ENCODE measurements around the gene PRKCH. TPM values are rescaled to one million over a fixed set of nuclear protein-coding genes. Genes with fewer than 3 reads are reported as not detected.

PRKCH gene
- total and polyA plus RNA-seq, 2 experiments from 2014 or later: 7.1 to 11.2 TPM

GRCh38 chr14:61501714-61502458, 180.5 kb downstream of the PRKCH start:
- no peak overlapping the region for H3K27ac ChIP-seq
- H3K9me3 ChIP-seq (ENCODE audit: low read depth): no peaks in the 10 kb centered on the region
- no peaks in the 10 kb centered on the region for H3K27me3 ChIP-seq
- no peak overlapping the region for H3K4me3 ChIP-seq
- H3K4me1 ChIP-seq (ENCODE audit: insufficient read depth): no peaks in the 10 kb centered on the region
- no peaks in the 10 kb centered on the region for H3K36me3 ChIP-seq (replicated peaks; ENCODE audit: insufficient read depth, low read depth)
- H2AFZ ChIP-seq: no peak overlapping the region
- H3K9me2 ChIP-seq (replicated peaks; ENCODE audit: insufficient read depth): no peaks in the 10 kb centered on the region
- H4K20me1 ChIP-seq (ENCODE audit: insufficient read depth, poor library complexity, severe bottlenecking): no peaks in the 10 kb centered on the region
- no peak for DNase-seq (ENCODE audit: low spot score)
- TF ChIP-seq CTCF (IDR thresholded peaks at IDR 0.05; ENCODE audit: poor library complexity) (no peak), EZH2phosphoT487 (IDR thresholded peaks at IDR 0.05; ENCODE audit: low read depth, severe bottlenecking, unreplicated experiment) (no peak), EZH2 (IDR thresholded peaks at IDR 0.05; ENCODE audit: borderline replicate concordance) (no peak)
- H3K4me2 ChIP-seq: no peak overlapping the region
- H3K79me2 ChIP-seq: no peaks in the 10 kb centered on the region
- WGBS (ENCODE audit: low lambda C conversion rate, missing lambda C conversion rate): 91% methylated on average over 5 of the region's 6 CpGs

GRCh38 chr14:61502459-61503093, 181.2 kb downstream of the PRKCH start:
- Histone ChIP-seq H3K79me2 (no peaks in the 10 kb centered on the region), H4K20me1 (ENCODE audit: insufficient read depth, poor library complexity, severe bottlenecking) (no peaks in the 10 kb centered on the region), H3K4me2 (peak overlapping the region; percentile 10), H3K4me3 (no peak overlapping the region), H3K9me2 (replicated peaks; ENCODE audit: insufficient read depth) (no peaks in the 10 kb centered on the region), H3K27ac (peak overlapping the region; percentile 47), H3K4me1 (ENCODE audit: insufficient read depth) (no peaks in the 10 kb centered on the region), H3K36me3 (replicated peaks; ENCODE audit: insufficient read depth, low read depth) (no peaks in the 10 kb centered on the region), H3K27me3 (no peaks in the 10 kb centered on the region), H2AFZ (no peak overlapping the region), H3K9me3 (ENCODE audit: low read depth) (no peaks in the 10 kb centered on the region)
- no peak for TF ChIP-seq EZH2 (IDR thresholded peaks at IDR 0.05; ENCODE audit: borderline replicate concordance)
- no peak for TF ChIP-seq EZH2phosphoT487 (IDR thresholded peaks at IDR 0.05; ENCODE audit: low read depth, severe bottlenecking, unreplicated experiment)
- TF ChIP-seq CTCF (IDR thresholded peaks at IDR 0.05; ENCODE audit: poor library complexity): no peak
- 42% methylated on average over 7 of the region's 7 CpGs for WGBS (ENCODE audit: low lambda C conversion rate, missing lambda C conversion rate)
- no peak for DNase-seq (ENCODE audit: low spot score)

- Histone ChIP-seq H3K36me3 (replicated peaks; ENCODE audit: insufficient read depth, low read depth) (no peaks in the 10 kb centered on the region), H2AFZ (no peak overlapping the region), H3K4me2 (no peak overlapping the region), H3K27ac (peak overlapping the region; percentile 47), H3K4me3 (no peak overlapping the region), H3K9me2 (replicated peaks; ENCODE audit: insufficient read depth) (no peaks in the 10 kb centered on the region), H4K20me1 (ENCODE audit: insufficient read depth, poor library complexity, severe bottlenecking) (no peaks in the 10 kb centered on the region), H3K4me1 (ENCODE audit: insufficient read depth) (no peaks in the 10 kb centered on the region), H3K9me3 (ENCODE audit: low read depth) (no peaks in the 10 kb centered on the region), H3K79me2 (no peaks in the 10 kb centered on the region), H3K27me3 (no peaks in the 10 kb centered on the region)
- DNase-seq (ENCODE audit: low spot score): no peak
- 89% methylated on average over 7 of the region's 7 CpGs for WGBS (ENCODE audit: low lambda C conversion rate, missing lambda C conversion rate)
- TF ChIP-seq EZH2 (IDR thresholded peaks at IDR 0.05; ENCODE audit: borderline replicate concordance): no peak
- TF ChIP-seq CTCF (IDR thresholded peaks at IDR 0.05; ENCODE audit: poor library complexity): no peak
- no peak for TF ChIP-seq EZH2phosphoT487 (IDR thresholded peaks at IDR 0.05; ENCODE audit: low read depth, severe bottlenecking, unreplicated experiment)
These were observed 181.9 kb downstream of the PRKCH start for GRCh38 chr14:61503167-61503801.

Measured in hepatocyte (in vitro differentiated cells).